HepG2 (cell line): Measurements from ENCODE around the gene P2RX5. TPM values are rescaled to one million over a fixed set of nuclear protein-coding genes. Genes with fewer than 3 reads are reported as not detected.

ENCODE experiments used
- ELF1 ChIP-seq: sonication (generic); formaldehyde crosslinking; IDR thresholded peaks from 2 replicates; pipeline ENCODE4 v1.4.0; 2020; ENCODE audit warnings: missing genetic modification reagents
- ERF ChIP-seq: IDR thresholded peaks from 2 replicates; pipeline ENCODE4 v1.6.1; 2018; ENCODE audit warnings: missing biosample characterization, missing genetic modification reagents
- PHF20 ChIP-seq: sonication (generic); formaldehyde crosslinking; IDR thresholded peaks from 2 replicates; pipeline ENCODE4 v1.5.0; 2020; ENCODE audit warnings: mild to moderate bottlenecking, missing genetic modification reagents
- PHF8 ChIP-seq: sonication (generic); formaldehyde crosslinking; IDR thresholded peaks from 2 replicates; pipeline ENCODE4 v1.5.0; 2020; ENCODE audit warnings: missing genetic modification reagents
- PTBP1 ChIP-seq: fragments of 200-400 bp; formaldehyde crosslinking; IDR thresholded peaks from 2 replicates; pipeline ENCODE4 v1.6.1; 2018; ENCODE audit warnings: low read length, low read depth; ENCODE audit not compliant: poor library complexity, severe bottlenecking
- RARG ChIP-seq: sonication (generic); formaldehyde crosslinking; IDR thresholded peaks from 2 replicates; pipeline ENCODE4 v1.4.0; 2020; ENCODE audit warnings: low read depth, mild to moderate bottlenecking, missing genetic modification reagents
- RNF219 ChIP-seq: sonication (generic); formaldehyde crosslinking; IDR thresholded peaks from 2 replicates; pipeline ENCODE4 v1.5.0; 2020; ENCODE audit warnings: mild to moderate bottlenecking, missing genetic modification reagents
- SKI ChIP-seq: fragments of 450-650 bp; IDR thresholded peaks from one replicate; pipeline ENCODE4 v1.6.1; 2018; ENCODE audit warnings: mild to moderate bottlenecking; ENCODE audit not compliant: partially characterized antibody
- TFE3 ChIP-seq: IDR thresholded peaks from 2 replicates; pipeline ENCODE4 v1.6.1; 2016
- TP53 ChIP-seq: sonication (generic); formaldehyde crosslinking; conservative IDR thresholded peaks from 2 replicates; pipeline ENCODE4 v1.4.0; 2020; ENCODE audit warnings: missing genetic modification reagents
- ZGPAT ChIP-seq: IDR thresholded peaks from 2 replicates; pipeline ENCODE4 v1.6.1; 2016; ENCODE audit warnings: mild to moderate bottlenecking
- ZNF256 ChIP-seq: sonication (generic); formaldehyde crosslinking; conservative IDR thresholded peaks from 2 replicates; pipeline ENCODE4 v1.4.0; 2020; ENCODE audit warnings: missing genetic modification reagents
- ZNF326 ChIP-seq: sonication (generic); formaldehyde crosslinking; IDR thresholded peaks from 2 replicates; pipeline ENCODE4 v1.4.0; 2020; ENCODE audit warnings: missing genetic modification reagents, borderline replicate concordance
- ZSCAN29 ChIP-seq: sonication (generic); formaldehyde crosslinking; conservative IDR thresholded peaks from 2 replicates; pipeline ENCODE4 v1.4.0; 2020; ENCODE audit warnings: mild to moderate bottlenecking, missing genetic modification reagents
- polyA plus RNA-seq, 8 experiments: library from polyadenylated mRNA; depleted of rRNA in 3 of 8; stranded (reverse) in 7 of 8; unstranded in 1 of 8; fragments of >200 nt; fragmentation: Illumina TruSeq in 4 of 8; extraction: Trizol in 4 of 8; gene quantifications; 2 replicates each; pipeline versions ENCODE4 v1.2.1 to v1.2.3, GENCODE V29; 2011 to 2016; ENCODE audit warnings: low read depth in 4 of 8, missing spikeins in 1 of 8, mixed read lengths in 1 of 8; ENCODE audit not compliant: insufficient read depth in 1 of 8
- total RNA-seq, 5 experiments: library from RNA; depleted of rRNA; stranded (reverse); fragments of >200 nt; fragmentation: Illumina TruSeq; extraction: Trizol; gene quantifications; 2 replicates each; pipeline ENCODE4 v1.2.3, GENCODE V29; 2016; ENCODE audit warnings: low read depth in 1 of 5

Gene P2RX5
- total and polyA plus RNA-seq, 2 of the 13 experiments (the other 11 are each of a cell fraction or from before 2014, with no cell fraction given), result 0.95 to 1.7 TPM

GRCh38 chr17:3723556-3724377 is 27.8 kb upstream of the P2RX5 start, which contains the start of gene HASPIN (continued):
- TF ChIP-seq PHF8 (CRISPR knock-in tag), result peak; percentile 97
- no peak for TF ChIP-seq RNF219
- no peak for TF ChIP-seq TP53 (CRISPR knock-in tag)
- TF ChIP-seq ERF (CRISPR knock-in tag), result peak; percentile 95
- peak; percentile 85 for TF ChIP-seq PHF20 (CRISPR knock-in tag)
- no peak for TF ChIP-seq PTBP1
- TF ChIP-seq ZGPAT (CRISPR knock-in tag), result peak; percentile 90; the same call in 1 of the 2 replicates
- TF ChIP-seq ELF1 (CRISPR knock-in tag), result peak; percentile 57; the same call in 1 of the 2 replicates
- no peak for TF ChIP-seq ZNF326 (CRISPR knock-in tag)
- peak; percentile 44; the same call in 1 of the 2 replicates for TF ChIP-seq RARG
- peak; percentile 45 for TF ChIP-seq SKI
- TF ChIP-seq TFE3, result 0 out of 2 replicates have a peak, but pooled peaks have one; percentile 41
- peak; percentile 52; the same call in 1 of the 2 replicates for TF ChIP-seq ZSCAN29
- no peak; the same call in 1 of the 2 replicates for TF ChIP-seq ZNF256 (CRISPR knock-in tag)
